HUES48 (cell line): Measurements from ENCODE around the gene FASTK.

Experiments used
- H3K27ac ChIP-seq: one replicate; pipeline ENCODE4 v1.7.0; 2013; ENCODE audit warnings: low read depth, low read length, inconsistent platforms
- H3K27me3 ChIP-seq: 2 replicates; pipeline ENCODE4 v1.6.1; 2013; ENCODE audit warnings: mild to moderate bottlenecking, low read length; ENCODE audit not compliant: control insufficient read depth, insufficient read depth
- H3K36me3 ChIP-seq: 2 replicates; pipeline ENCODE4 v1.6.1; 2013; ENCODE audit warnings: low read length; ENCODE audit not compliant: control insufficient read depth, insufficient read depth
- H3K4me1 ChIP-seq: 2 replicates; pipeline ENCODE4 v1.6.1; 2013; ENCODE audit warnings: mild to moderate bottlenecking, low read length; ENCODE audit not compliant: control insufficient read depth, insufficient read depth
- H3K4me3 ChIP-seq: 2 replicates; pipeline ENCODE4 v1.5.1; 2013; ENCODE audit warnings: mild to moderate bottlenecking, low read depth, low read length
- H3K9ac ChIP-seq: 2 replicates; pipeline ENCODE4 v1.6.1; 2013; ENCODE audit warnings: mild to moderate bottlenecking, low read depth, low read length, moderate library complexity
- H3K9me3 ChIP-seq: 2 replicates; pipeline ENCODE4 v1.6.1; 2013; ENCODE audit warnings: low read length; ENCODE audit not compliant: control insufficient read depth, insufficient read depth

FASTK gene

DNA sequence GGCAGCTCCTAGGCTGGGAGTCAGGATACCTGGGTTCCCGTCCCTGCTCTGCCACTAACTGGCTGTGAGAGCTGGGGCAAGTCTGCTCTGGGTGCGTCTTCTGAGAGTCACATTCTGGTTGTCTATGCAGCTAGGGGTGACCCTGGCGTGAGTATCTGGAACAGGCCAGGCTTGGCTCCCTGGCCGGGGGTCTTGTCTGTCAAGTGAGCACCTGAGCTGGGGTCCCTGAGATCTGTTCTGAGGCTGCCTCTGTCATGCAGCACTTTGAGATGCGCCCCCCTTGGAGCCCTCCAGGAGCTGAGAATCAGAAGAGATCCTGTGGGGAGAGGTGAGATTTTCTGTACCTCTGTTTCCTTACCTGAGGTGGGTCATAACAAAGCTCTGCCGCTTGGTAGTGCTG, 13.1 kb upstream of the FASTK start:
- H3K4me1 ChIP-seq: peaks cover 12% of the 10 kb centered on the region; the same call in 1 of the 2 replicates
- H3K9ac ChIP-seq: no peak overlapping the region
- H3K27ac ChIP-seq: no peak overlapping the region
- H3K4me3 ChIP-seq: no peak overlapping the region
- H3K27me3 ChIP-seq: peaks cover 4% of the 10 kb centered on the region
- no peaks in the 10 kb centered on the region for H3K9me3 ChIP-seq
- H3K36me3 ChIP-seq: 0 out of 2 replicates have a peak, but pooled peaks cover 5% of the 10 kb centered on the region

DNA sequence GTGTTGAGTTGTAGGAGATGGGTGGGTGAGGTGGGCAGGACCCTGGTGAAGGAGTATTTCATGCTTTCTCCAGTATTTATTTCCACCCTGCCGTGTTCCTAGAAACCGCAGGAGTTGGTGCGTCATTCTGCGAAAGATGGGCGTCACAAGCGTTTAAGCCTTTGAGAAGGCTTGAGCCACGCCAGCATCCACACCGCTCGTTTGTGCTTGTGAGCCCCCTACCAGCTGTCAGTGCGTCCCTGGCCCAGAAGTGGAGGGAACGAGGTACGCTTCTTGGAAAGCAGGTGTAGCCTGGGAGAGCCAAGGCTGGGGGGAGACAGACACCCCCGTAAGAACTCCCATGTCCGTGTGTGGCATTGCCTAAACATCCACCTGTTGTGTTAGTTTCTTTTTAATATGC, 11.4 kb upstream of the FASTK start:
- 0 out of 2 replicates have a peak, but pooled peaks cover 5% of the 10 kb centered on the region for H3K36me3 ChIP-seq
- H3K9me3 ChIP-seq: no peaks in the 10 kb centered on the region
- no peak overlapping the region for H3K4me3 ChIP-seq
- peaks cover 21% of the 10 kb centered on the region for H3K27me3 ChIP-seq
- H3K4me1 ChIP-seq: peaks cover 23% of the 10 kb centered on the region
- no peak overlapping the region for H3K9ac ChIP-seq
- H3K27ac ChIP-seq: no peak overlapping the region

DNA sequence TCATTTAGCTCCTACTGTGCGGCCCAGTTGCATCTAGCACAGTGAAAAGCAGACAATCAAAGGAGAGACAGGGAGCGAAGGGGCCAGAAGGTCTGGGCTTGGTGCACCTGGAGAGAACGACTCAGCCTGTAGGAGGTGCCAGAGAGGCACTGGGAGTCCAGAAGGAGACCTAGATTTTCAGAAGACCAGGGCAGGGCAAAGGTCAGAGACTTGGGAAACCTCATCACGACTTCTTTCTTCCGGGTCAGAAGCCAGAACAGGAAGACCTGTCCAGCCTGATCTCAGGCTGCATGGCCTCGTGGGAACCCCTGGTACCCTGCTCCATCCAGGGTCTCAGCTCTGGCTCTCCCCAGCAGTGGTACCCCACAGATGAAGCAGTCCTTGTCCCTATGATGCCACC, 10.8 kb upstream of the FASTK start:
- H3K4me1 ChIP-seq: peaks cover 23% of the 10 kb centered on the region
- 0 out of 2 replicates have a peak, but pooled peaks cover 5% of the 10 kb centered on the region for H3K36me3 ChIP-seq
- H3K9ac ChIP-seq: no peak overlapping the region
- H3K27me3 ChIP-seq: peaks cover 23% of the 10 kb centered on the region
- no peak overlapping the region for H3K27ac ChIP-seq
- H3K9me3 ChIP-seq: no peaks in the 10 kb centered on the region
- H3K4me3 ChIP-seq: no peak overlapping the region

DNA sequence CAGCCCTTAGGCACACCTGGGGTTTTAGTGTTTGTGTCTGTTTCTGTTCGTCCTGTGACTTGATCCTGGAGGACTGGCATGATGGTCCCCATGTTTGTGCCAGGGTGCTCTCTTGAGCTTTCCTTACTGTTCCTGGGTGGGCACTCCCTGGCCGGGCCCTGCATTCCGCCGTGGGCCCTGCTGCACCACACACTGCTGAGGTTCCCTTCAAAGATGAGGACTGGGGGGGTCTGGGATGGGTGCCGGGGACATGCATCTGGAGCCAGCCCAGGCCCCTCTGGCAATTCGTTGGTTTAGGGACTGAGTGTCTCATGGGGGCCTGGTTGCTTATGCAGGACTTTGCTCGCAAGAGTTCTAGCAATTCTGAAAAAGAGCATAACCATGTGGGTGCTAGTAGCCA, 10.4 kb upstream of the FASTK start:
- 0 out of 2 replicates have a peak, but pooled peaks cover 3% of the 10 kb centered on the region for H3K36me3 ChIP-seq
- H3K27ac ChIP-seq: no peak overlapping the region
- peaks cover 23% of the 10 kb centered on the region for H3K4me1 ChIP-seq
- no peaks in the 10 kb centered on the region for H3K9me3 ChIP-seq
- peaks cover 23% of the 10 kb centered on the region for H3K27me3 ChIP-seq
- no peak overlapping the region for H3K9ac ChIP-seq
- H3K4me3 ChIP-seq: no peak overlapping the region

DNA sequence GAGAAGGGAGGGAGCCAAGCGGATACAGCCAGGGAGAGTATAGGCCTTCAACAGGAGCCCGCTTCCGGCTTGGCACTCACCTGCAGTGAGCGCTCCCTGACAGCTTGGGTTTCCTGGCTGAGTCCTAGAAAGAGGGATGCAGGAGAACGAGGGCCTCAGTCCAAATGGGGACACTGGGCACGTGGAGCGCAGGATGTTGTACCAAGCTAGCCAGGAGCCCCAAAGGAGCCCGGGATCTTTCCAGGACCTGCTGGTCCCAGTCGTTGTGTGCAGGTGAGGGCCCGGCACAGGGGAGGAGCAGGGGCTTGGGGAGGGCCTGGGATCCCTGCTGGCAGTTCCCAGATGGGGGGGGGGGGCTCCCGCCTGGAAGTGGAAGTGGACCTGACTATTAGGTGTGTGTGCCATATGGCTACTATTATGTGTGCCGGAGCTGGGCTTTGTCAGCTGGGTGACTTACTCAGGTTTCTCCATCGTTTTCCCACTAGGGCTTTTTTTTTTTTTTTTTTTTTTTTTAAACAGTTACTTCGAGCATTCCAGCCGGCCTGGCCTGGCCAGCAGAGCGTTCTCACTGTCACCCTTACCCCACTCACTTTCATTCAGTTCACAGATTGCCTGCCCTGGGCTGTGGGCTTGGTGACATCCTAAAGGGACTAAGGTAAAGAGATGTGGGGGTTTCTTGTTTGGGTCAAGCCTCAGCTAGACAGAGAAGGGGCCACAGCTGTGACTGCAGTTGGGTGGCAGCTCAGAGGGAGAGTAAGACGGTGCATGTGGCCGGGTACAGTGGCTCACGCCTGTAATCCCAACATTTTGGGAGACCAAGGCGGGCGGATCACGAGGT, 9.5 kb upstream of the FASTK start:
- Histone ChIP-seq H3K4me1 (peaks cover 28% of the 10 kb centered on the region), H3K36me3 (0 out of 2 replicates have a peak, but pooled peaks cover 3% of the 10 kb centered on the region), H3K27ac (peak overlapping the region; percentile 57), H3K27me3 (peaks cover 25% of the 10 kb centered on the region), H3K9ac (no peak overlapping the region), H3K9me3 (no peaks in the 10 kb centered on the region), H3K4me3 (no peak overlapping the region)

DNA sequence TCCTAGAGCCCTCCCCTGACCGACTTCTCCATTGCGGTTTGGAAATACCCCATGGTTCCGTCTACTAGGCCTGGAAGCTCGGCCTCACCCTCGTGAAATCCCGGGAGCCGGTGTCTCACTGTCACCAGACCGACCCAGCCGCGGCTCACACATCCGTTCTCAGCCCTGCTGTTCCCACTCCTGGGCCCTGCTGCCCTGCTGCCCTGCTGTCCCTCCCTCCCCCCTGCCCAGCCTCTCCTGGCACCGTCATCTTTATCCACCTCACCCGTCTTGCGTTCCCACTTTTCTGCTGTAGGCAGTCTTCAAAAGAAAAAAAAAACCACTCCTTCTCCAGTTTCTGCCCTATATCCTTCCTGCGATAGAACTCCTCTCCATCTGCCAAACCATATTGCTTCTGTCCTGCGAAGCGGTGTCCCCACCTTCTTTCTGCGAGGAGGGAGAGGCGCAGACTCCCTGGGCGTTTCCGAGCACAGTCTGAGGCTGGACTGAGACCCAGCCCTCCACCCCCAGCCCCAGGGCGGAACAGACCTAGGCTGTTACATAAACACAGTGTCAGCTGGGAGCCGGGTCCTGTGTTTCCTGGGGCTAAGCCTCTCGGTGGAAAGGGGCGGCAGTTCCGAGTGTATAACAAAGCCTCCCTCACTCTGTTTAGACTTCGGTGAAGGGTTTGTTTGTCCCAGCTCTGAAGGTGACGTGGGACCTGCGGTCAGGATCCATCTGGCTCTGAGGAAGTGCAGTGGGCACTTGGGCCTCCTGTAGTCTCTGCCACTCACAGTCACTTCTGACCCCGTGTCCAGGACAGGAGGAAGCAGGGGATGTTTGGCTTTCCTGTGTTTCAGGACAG, 8.5 kb upstream of the FASTK start:
- H3K4me1 ChIP-seq: peaks cover 31% of the 10 kb centered on the region

DNA sequence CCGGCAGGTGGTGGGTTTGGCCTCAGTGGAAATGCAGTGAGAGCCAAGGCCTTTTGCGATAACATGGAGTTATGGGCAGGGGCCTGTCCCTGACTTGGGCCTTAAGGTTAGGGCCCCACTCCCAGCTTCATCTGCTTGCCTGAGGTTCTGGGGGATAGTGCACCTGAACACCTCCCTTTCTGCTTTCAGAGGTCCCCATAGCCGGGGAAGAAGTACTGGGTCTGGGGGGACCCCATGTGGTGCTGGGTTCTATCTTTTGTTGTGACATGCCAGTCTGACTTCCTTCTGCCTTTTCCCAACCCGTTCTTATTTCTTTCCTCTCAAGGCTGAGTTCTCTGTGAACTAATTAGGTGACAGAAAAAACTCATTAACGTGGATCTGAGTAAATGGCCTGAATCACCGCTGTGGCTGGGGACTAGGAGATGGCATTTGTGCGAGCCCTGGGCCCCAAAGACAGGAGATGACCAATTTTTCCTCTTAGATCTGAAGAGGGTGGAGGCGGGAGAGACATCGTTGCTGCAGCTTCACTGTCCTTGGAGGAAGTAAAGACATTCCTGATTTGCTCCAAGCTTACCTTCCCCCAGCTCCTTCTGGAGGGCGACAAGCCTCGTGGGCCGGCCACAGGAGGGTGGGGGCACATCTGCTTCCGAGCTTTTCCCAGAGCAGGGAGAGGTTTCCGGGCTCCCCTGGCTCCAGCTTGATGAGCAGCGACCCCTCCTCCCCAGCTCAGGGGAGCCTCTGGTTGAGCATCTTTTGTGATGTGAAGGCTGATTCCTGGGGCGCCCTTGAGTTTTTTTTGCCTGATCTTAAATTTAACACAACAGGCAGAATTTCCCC, 7.6 kb upstream of the FASTK start:
- Histone ChIP-seq H3K9ac (no peak overlapping the region), H3K27ac (peak overlapping the region; percentile 57), H3K27me3 (peaks cover 37% of the 10 kb centered on the region), H3K4me1 (peaks cover 34% of the 10 kb centered on the region), H3K4me3 (peak overlapping the region; percentile 80), H3K36me3 (0 out of 2 replicates have a peak, but pooled peaks cover 3% of the 10 kb centered on the region), H3K9me3 (no peaks in the 10 kb centered on the region)

More for the DNA sequence above, 8.5 kb upstream of the FASTK start:
- Histone ChIP-seq H3K4me3 (peak overlapping the region; percentile 80), H3K27ac (peak overlapping the region; percentile 57), H3K9me3 (no peaks in the 10 kb centered on the region), H3K9ac (no peak overlapping the region), H3K27me3 (peaks cover 33% of the 10 kb centered on the region), H3K36me3 (0 out of 2 replicates have a peak, but pooled peaks cover 3% of the 10 kb centered on the region)

DNA sequence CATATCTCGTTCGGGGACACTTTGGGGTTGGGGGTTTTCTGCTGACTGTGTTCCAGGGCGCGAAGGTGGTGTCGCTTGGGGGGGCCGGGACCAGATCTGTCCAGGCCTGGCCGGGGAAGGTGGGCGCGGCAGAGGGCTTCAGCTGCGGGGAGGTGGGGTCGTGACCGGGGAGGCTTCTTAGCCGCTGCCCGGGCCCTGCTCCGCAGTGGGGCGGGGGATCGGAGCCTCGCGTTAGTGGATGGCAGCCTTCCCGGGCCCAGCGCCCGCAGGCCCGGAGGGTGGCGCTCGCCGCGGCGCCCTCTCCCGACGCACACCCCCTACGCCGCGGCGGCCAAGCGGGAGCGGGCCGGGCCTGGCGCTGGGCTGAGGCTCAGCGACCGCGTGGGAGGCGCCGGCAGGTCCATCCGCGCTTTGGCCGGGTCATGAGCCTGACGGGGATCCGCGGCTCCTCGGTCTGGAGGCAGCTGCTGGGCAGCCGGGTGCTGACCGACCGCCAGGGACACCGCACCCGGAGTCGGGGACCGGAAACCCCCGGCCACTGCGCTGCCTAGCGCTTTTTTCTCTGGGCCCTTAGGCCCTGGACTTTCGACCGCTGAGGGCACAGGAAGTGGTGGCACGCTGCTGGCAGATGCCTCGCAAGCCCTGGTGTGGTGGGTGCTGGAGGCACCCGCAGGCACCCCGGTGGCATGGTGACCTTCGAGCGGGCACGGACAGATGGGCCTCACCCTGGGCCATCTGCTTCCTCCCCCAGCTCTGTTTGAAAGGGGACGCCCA, 6.8 kb upstream of the FASTK start:
- H3K36me3 ChIP-seq: 0 out of 2 replicates have a peak, but pooled peaks cover 1% of the 10 kb centered on the region
- peaks cover 37% of the 10 kb centered on the region for H3K4me1 ChIP-seq
- peak overlapping the region; percentile 30; the same call in 1 of the 2 replicates for H3K9ac ChIP-seq
- peak overlapping the region; percentile 80 for H3K4me3 ChIP-seq
- peaks cover 37% of the 10 kb centered on the region for H3K27me3 ChIP-seq
- H3K9me3 ChIP-seq: no peaks in the 10 kb centered on the region
- H3K27ac ChIP-seq: no peak overlapping the region

DNA sequence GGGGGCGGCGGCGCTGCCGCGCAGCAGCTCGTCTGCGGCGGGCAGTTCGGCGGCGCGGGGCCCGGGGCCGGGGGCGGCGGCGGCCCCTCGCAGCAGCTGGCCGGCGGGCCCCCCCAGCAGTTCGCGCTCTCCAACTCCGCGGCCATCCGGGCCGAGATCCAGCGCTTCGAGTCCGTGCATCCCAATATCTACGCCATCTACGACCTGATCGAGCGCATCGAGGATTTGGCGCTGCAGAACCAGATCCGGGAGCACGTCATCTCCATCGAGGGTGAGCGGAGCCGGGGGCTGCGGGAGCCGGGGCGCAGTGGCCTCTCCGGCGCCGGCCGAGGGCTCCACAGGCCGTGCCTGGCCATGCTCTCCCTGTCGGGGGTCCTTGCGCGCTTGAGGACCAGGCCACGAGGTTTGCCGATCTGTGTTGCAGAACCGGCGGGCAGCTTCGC, 6.2 kb upstream of the FASTK start:
- Histone ChIP-seq H3K27ac (no peak overlapping the region), H3K36me3 (no peaks in the 10 kb centered on the region), H3K9ac (peak overlapping the region; percentile 30; the same call in 1 of the 2 replicates), H3K27me3 (peaks cover 37% of the 10 kb centered on the region), H3K4me1 (peaks cover 42% of the 10 kb centered on the region), H3K4me3 (peak overlapping the region; percentile 80), H3K9me3 (no peaks in the 10 kb centered on the region)
